Urinary bladder (tissue), 4 donors: ENCODE data around the gene PDGFB. TPM values are rescaled to one million over a fixed set of nuclear protein-coding genes. Genes with fewer than 3 reads are reported as not detected.

Source experiments
- DNase-seq: peaks from one replicate; pipeline ENCODE4 v3.0.0-alpha.2; 2015; ENCODE audit errors: extremely low spot score
- H3K27ac ChIP-seq: one replicate; pipeline ENCODE4 v1.5.1; 2013; ENCODE audit warnings: low read depth, mild to moderate bottlenecking, moderate library complexity
- H3K36me3 ChIP-seq: one replicate; pipeline ENCODE4 v1.6.1; 2013; ENCODE audit warnings: mild to moderate bottlenecking, moderate library complexity; ENCODE audit not compliant: insufficient read depth
- H3K4me1 ChIP-seq: one replicate; pipeline ENCODE4 v1.6.1; 2013; ENCODE audit warnings: mild to moderate bottlenecking, moderate library complexity; ENCODE audit not compliant: insufficient read depth
- H3K4me3 ChIP-seq: one replicate; pipeline ENCODE4 v1.5.1; 2013; ENCODE audit warnings: low read depth, low read length
- WGBS: extraction: QIAGEN DNeasy Blood & Tissue Kit; methylation state at CpG from one replicate; pipeline ENCODE4 v1.1.7; 2013; 5-methylcytosine and 5-hydroxymethylcytosine counted together
- polyA plus RNA-seq: library from polyadenylated mRNA; stranded (reverse); fragments of 200-250 nt; gene quantifications from one replicate; pipeline ENCODE4 v1.2.3, GENCODE V29; 2013
- total RNA-seq: library from RNA; depleted of rRNA; stranded (reverse); fragments of >200 nt; gene quantifications from one replicate; pipeline ENCODE4 v1.2.3, GENCODE V29; 2014
- donor health status: healthy with polysubstance abuse.
- donor health status: healthy.

Gene PDGFB
- total and polyA plus RNA-seq, 2 donors: 5.8 to 12.3 TPM

- no peak overlapping the region for H3K27ac ChIP-seq
- DNase-seq: no peak
- no peaks in the 10 kb centered on the region for H3K36me3 ChIP-seq
- no peak overlapping the region for H3K4me3 ChIP-seq
- 54% methylated on average over 15 of the region's 15 CpGs for WGBS
- H3K4me1 ChIP-seq: no peaks in the 10 kb centered on the region
Observed at GRCh38 chr22:39254789-39255298, 10.1 kb upstream of the PDGFB start.

DNA sequence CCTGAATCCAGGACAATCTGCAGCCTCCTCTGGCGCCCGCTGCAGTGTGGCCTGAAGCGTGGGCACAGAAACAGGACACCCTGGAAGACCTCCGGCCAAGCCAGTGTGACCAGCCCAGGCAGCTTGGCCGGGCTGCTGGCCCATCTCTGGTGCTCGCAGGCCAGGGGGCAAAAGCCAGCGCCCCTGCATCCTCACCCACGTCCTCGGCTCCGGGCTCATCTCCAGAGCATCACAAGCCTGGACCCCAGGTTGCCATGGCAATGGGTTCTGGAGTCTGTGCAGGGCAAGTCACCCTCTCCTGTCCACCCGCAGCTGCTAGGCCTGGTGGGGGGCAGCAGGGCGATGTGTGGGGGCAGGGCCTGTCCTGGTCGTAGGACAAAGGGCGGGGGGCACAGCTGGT is 9.3 kb upstream of the PDGFB start:
- Histone ChIP-seq H3K36me3 (no peaks in the 10 kb centered on the region), H3K4me3 (no peak overlapping the region), H3K4me1 (no peaks in the 10 kb centered on the region), H3K27ac (no peak overlapping the region)
- WGBS: 81% methylated on average over 14 of the region's 14 CpGs
- DNase-seq: no peak

DNA sequence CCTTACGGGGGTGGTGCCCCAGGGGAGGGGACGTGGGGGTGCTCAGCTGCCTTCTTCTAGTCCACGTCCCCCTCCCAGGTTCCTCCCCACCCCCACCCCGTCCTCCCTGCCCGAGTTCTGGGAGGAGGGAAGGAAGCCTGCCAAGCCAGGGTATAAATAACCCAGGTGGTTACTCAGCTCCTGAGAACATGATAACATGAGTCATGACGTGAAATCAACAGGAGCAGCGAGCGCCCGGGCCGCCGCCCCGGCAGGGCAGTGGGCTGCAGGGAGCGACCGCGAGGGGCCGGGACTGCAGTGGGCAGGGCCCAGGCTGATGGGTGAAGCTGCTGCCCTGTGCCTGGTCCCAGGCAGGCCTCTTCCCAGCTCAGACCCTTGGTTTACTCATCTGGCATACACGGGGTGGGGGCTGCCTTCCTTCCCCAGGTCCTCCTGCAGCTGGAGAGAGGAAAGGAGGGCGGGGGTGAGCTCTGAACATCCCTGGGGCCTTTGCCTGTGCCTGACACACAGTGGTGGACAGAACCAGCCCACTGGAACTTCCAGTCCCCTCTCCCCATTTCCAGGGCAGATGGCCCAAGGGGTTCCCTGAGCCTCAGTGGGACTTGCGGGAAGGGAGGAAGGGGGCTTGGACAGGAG is 8.8 kb upstream of the PDGFB start:
- 16% methylated on average over 19 of the region's 19 CpGs for WGBS
- no peaks in the 10 kb centered on the region for H3K36me3 ChIP-seq
- no peak overlapping the region for H3K4me3 ChIP-seq
- no peak for DNase-seq
- no peaks in the 10 kb centered on the region for H3K4me1 ChIP-seq
- no peak overlapping the region for H3K27ac ChIP-seq

DNA sequence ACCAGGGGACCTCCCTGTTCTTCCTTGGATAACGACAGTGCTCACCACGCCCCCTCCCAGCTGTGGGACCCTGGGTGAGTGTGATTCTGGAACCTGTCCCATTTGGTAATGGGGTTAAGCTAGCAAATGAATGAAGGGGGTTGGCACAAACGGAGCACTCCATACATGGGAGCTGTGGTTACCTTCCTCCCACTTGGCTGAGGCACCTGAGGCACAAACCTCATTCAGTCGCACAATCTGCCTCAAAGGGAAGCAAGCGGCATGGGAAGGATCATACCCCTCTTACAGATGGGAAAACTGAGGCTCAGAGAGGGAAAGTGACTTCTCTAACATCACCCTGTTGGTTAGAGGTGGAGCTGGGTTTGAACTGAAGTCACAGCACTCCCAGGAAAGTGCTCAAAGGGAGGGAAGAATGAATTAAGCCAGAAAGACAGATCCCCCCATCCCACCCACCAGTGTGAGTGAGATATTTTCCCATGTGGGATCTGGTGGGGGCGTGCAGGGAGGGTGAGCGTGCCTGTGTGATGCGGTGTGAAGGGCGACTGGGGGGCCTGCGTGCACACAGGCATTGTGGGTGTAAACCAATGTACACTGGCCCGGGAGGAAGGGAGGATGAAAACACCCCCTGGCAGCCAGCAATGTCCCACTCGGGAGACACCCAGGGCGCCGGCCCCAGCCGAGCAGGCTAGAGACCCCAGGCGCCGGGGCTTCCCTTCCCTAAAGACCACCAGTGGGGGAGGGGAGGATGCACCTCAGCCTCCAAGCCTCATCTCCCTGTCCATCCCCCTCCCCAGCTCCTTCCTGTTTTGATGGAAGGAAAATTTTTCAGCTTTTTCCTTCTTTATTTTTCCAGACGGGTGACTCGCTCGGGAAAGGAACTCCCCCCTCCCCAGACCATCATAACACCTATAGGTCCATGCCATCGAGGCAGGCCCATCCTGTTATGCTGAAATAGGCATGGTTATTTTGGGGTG is 8.0 kb upstream of the PDGFB start:
- H3K4me3 ChIP-seq: no peak overlapping the region
- H3K36me3 ChIP-seq: no peaks in the 10 kb centered on the region
- WGBS: 29% methylated on average over 21 of the region's 21 CpGs
- H3K4me1 ChIP-seq: no peaks in the 10 kb centered on the region
- DNase-seq: no peak
- no peak overlapping the region for H3K27ac ChIP-seq

GRCh38 chr22:39251762-39252460 is 7.1 kb upstream of the PDGFB start:
- no peak overlapping the region for H3K27ac ChIP-seq
- WGBS: 80% methylated on average over 22 of the region's 22 CpGs
- DNase-seq: no peak
- H3K36me3 ChIP-seq: no peaks in the 10 kb centered on the region
- no peaks in the 10 kb centered on the region for H3K4me1 ChIP-seq
- no peak overlapping the region for H3K4me3 ChIP-seq

- Histone ChIP-seq H3K4me3 (no peak overlapping the region), H3K27ac (no peak overlapping the region), H3K36me3 (no peaks in the 10 kb centered on the region), H3K4me1 (no peaks in the 10 kb centered on the region)
- DNase-seq: no peak
- 93% methylated on average over 5 of the region's 5 CpGs for WGBS
Observed at GRCh38 chr22:39250838-39251237, 6.1 kb upstream of the PDGFB start.

- H3K27ac ChIP-seq: no peak overlapping the region
- WGBS: 60% methylated on average over 8 of the region's 8 CpGs
- no peak for DNase-seq
Observed at GRCh38 chr22:39250131-39250530, 5.3 kb upstream of the PDGFB start.

GRCh38 chr22:39249086-39249704 is 4.4 kb upstream of the PDGFB start:
- H3K27ac ChIP-seq: no peak overlapping the region
- WGBS: 83% methylated on average over 12 of the region's 12 CpGs
- no peaks in the 10 kb centered on the region for H3K36me3 ChIP-seq
- DNase-seq: no peak
- H3K4me1 ChIP-seq: no peaks in the 10 kb centered on the region
- no peak overlapping the region for H3K4me3 ChIP-seq

More at GRCh38 chr22:39250131-39250530, 5.3 kb upstream of the PDGFB start:
- no peak overlapping the region for H3K4me3 ChIP-seq
- H3K36me3 ChIP-seq: no peaks in the 10 kb centered on the region
- H3K4me1 ChIP-seq: no peaks in the 10 kb centered on the region

DNA sequence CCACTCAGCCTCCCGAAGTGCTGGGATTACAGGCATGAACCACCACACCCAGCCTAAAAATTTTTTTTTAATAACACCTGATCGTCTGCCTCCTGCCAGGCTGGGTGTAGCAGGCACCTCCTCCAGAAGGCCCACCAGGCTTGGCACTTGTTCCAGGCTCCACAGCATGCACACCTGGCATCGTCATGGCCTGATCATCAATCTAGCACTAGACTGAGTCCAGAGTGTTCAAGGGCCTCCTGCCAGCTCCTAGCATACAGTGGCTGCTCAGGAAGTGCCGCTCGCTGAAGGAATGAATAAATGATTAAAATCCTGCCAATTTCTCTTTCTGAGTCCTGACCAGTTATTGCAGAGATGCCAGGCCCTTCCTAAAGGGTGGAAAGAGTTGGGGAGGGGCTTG is 3.5 kb upstream of the PDGFB start:
- H3K36me3 ChIP-seq: no peaks in the 10 kb centered on the region
- no peaks in the 10 kb centered on the region for H3K4me1 ChIP-seq
- 67% methylated on average over 5 of the region's 5 CpGs for WGBS
- H3K27ac ChIP-seq: no peak overlapping the region
- DNase-seq: no peak
- H3K4me3 ChIP-seq: no peak overlapping the region

DNA sequence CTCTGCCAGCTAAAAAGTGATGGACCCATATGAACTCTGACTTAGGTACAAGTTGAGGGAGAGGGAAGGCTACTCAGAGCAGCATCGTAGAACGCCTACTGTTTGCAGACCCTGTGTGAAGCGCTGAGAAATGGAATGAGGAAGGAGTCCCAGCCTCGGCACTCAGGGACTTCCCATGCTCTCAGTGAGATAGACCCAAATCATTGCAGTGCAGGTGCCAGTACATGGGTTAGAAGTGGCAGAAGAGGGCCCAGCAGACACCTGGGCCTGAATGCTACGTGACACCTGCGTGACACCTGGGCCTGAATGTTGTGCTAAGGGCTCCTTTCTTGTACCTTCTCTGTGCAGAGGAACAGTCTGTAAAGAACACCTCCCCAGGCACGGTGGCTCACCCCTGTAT is 2.6 kb upstream of the PDGFB start:
- no peak overlapping the region for H3K4me3 ChIP-seq

GRCh38 chr22:39246690-39247332 is 2.0 kb upstream of the PDGFB start:
- Histone ChIP-seq H3K4me3 (no peak overlapping the region), H3K4me1 (no peaks in the 10 kb centered on the region), H3K27ac (no peak overlapping the region), H3K36me3 (no peaks in the 10 kb centered on the region)
- 66% methylated on average over 10 of the region's 10 CpGs for WGBS
- no peak for DNase-seq

More for the DNA sequence above, 2.6 kb upstream of the PDGFB start:
- H3K27ac ChIP-seq: no peak overlapping the region
- 84% methylated on average over 7 of the region's 7 CpGs for WGBS
- H3K4me1 ChIP-seq: no peaks in the 10 kb centered on the region
- DNase-seq: no peak
- H3K36me3 ChIP-seq: no peaks in the 10 kb centered on the region

GRCh38 chr22:39246217-39246616 is 1.4 kb upstream of the PDGFB start:
- no peaks in the 10 kb centered on the region for H3K4me1 ChIP-seq
- H3K36me3 ChIP-seq: no peaks in the 10 kb centered on the region
- no peak overlapping the region for H3K4me3 ChIP-seq
- WGBS: 76% methylated on average over 3 of the region's 3 CpGs
- DNase-seq: no peak
- H3K27ac ChIP-seq: no peak overlapping the region
